HepG2 (cell line): Measurements from ENCODE around the gene CYB5R3. TPM values are rescaled to one million over a fixed set of nuclear protein-coding genes. Genes with fewer than 3 reads are reported as not detected.

ENCODE experiments used
- ATAC-seq: fragments of 200-7000 bp; cut with Tn5 transposase; 3 replicates; pipeline ENCODE4 v1.9.1; 2020; ENCODE audit warnings: mild to moderate bottlenecking, moderate library complexity
- BruUV-seq: library from RNA; stranded (reverse); fragments of 400-500 nt; replicated peaks from 2 replicates; lab custom pipeline; 2021; lab: Mats Ljungman, UMichigan
- CTCF ChIA-PET: fragments of 300-600 bp; formaldehyde crosslinking; extraction: SDS; loops from one replicate; lab custom pipeline; 2021; ENCODE audit warnings: low total read pairs, inconsistent platforms, low intra/inter-chr PET ratio; lab: Yijun Ruan, JAX
- POLR2A ChIA-PET: fragments of 350-600 bp; sonication (Branson Sonifier 250); formaldehyde crosslinking; loops from one replicate; lab custom pipeline; 2020; ENCODE audit warnings: antibody characterized with exemption, inconsistent platforms; lab: Yijun Ruan, JAX
- DNase-seq: peaks from one replicate; pipeline ENCODE4 v3.0.0-alpha.2; 2015; ENCODE audit warnings: low spot score
- FAIRE-seq: peaks from 3 replicates; lab custom pipeline; 2011; peaks lifted over from hg19 to GRCh38; lab: Jason Lieb, UNC
- H2AFZ ChIP-seq: one replicate; pipeline ENCODE4 v1.6.1; 2011; ENCODE audit warnings: low read length, inconsistent platforms
- H3K27ac ChIP-seq: fragments of 300-600 bp; 3 replicates; pipeline ENCODE4 v1.8.0; 2011; ENCODE audit warnings: mixed run types, mild to moderate bottlenecking, mixed read lengths, low read length, inconsistent platforms; ENCODE audit not compliant: insufficient read depth; ENCODE audit errors: extremely low read length
- H3K27me3 ChIP-seq, 2 experiments: fragments of 200-600 bp in 1 of 2; 2 replicates in 1 of 2; 3 replicates in 1 of 2; pipeline versions ENCODE4 v1.6.0 to v1.8.0; 2011; ENCODE audit warnings: low read length in 2 of 2, mild to moderate bottlenecking in 2 of 2, moderate library complexity in 2 of 2, inconsistent platforms in 1 of 2; ENCODE audit not compliant: insufficient read depth in 2 of 2, control insufficient read depth in 1 of 2
- H3K36me3 ChIP-seq, 2 experiments: fragments of 200-600 bp in 1 of 2; replicated peaks in 1 of 2; 2 replicates in 1 of 2; 3 replicates in 1 of 2; pipeline versions ENCODE4 v1.5.1 to v1.8.0; 2011; ENCODE audit warnings: low read length in 2 of 2, inconsistent platforms in 1 of 2; ENCODE audit not compliant: insufficient read depth in 2 of 2, control insufficient read depth in 1 of 2
- H3K4me1 ChIP-seq: 2 replicates; pipeline ENCODE4 v1.5.1; 2012; ENCODE audit warnings: low read length, inconsistent platforms; ENCODE audit not compliant: insufficient read depth
- H3K4me2 ChIP-seq: 2 replicates; pipeline ENCODE4 v1.6.0; 2011; ENCODE audit warnings: low read depth, low read length, inconsistent platforms
- H3K4me3 ChIP-seq, 3 experiments: fragments of 200-600 bp in 1 of 3; sonication (generic), shearing (Covaris generic) in 1 of 3; replicated peaks in 1 of 3; 2 replicates each; pipeline ENCODE4 v1.5.1; 2011 to 2016; ENCODE audit warnings: low read length in 3 of 3, inconsistent platforms in 2 of 3, low read depth in 2 of 3, mild to moderate bottlenecking in 2 of 3, control low read depth in 1 of 3, mixed read lengths in 1 of 3; ENCODE audit not compliant: insufficient read depth in 1 of 3
- H3K79me2 ChIP-seq: one replicate; pipeline ENCODE4 v1.6.1; 2011; ENCODE audit warnings: low read length, inconsistent platforms; ENCODE audit not compliant: insufficient read depth
- H3K9ac ChIP-seq: 2 replicates; pipeline ENCODE4 v1.6.0; 2011; ENCODE audit warnings: mild to moderate bottlenecking, low read depth, low read length, inconsistent platforms; ENCODE audit not compliant: insufficient read depth
- H3K9me3 ChIP-seq: 2 replicates; pipeline ENCODE4 v1.5.1; 2012; ENCODE audit warnings: mild to moderate bottlenecking, low read length
- H4K20me1 ChIP-seq: 2 replicates; pipeline ENCODE4 v1.6.0; 2011; ENCODE audit warnings: inconsistent platforms, mild to moderate bottlenecking, low read length, moderate library complexity; ENCODE audit not compliant: insufficient read depth
- ARID2 ChIP-seq: sonication (generic); formaldehyde crosslinking; IDR thresholded peaks from 2 replicates; pipeline ENCODE4 v1.8.1; 2022; ENCODE audit warnings: mild to moderate bottlenecking, missing genetic modification reagents, borderline replicate concordance
- JUND ChIP-seq: sonication (generic); formaldehyde crosslinking; IDR thresholded peaks from 2 replicates; pipeline ENCODE4 v1.8.0; 2022; ENCODE audit warnings: mild to moderate bottlenecking, missing genetic modification reagents
- MTA1 ChIP-seq: sonication (generic); formaldehyde crosslinking; IDR thresholded peaks from 2 replicates; pipeline ENCODE4 v1.4.0; 2020; ENCODE audit warnings: missing genetic modification reagents, mild to moderate bottlenecking, borderline replicate concordance
- MYNN ChIP-seq: sonication (generic); formaldehyde crosslinking; IDR thresholded peaks from 2 replicates; pipeline ENCODE4 v1.4.0; 2020; ENCODE audit warnings: mild to moderate bottlenecking, low read depth, missing genetic modification reagents
- RNF2 ChIP-seq: fragments of 450-650 bp; conservative IDR thresholded peaks from 2 replicates; pipeline ENCODE4 v1.6.1; 2016; ENCODE audit warnings: low read depth
- XRCC5 ChIP-seq: fragments of 200-400 bp; formaldehyde crosslinking; optimal IDR thresholded peaks from 2 replicates; pipeline ENCODE3; 2017; ENCODE audit warnings: mild to moderate bottlenecking, low read length
- ZBTB1 ChIP-seq: sonication (generic); formaldehyde crosslinking; IDR thresholded peaks from 2 replicates; pipeline ENCODE4 v1.4.0; 2020; ENCODE audit warnings: missing genetic modification reagents, borderline replicate concordance
- ZNF253 ChIP-seq: sonication (generic); formaldehyde crosslinking; IDR thresholded peaks from 2 replicates; pipeline ENCODE4 v1.8.0; 2022; ENCODE audit warnings: mild to moderate bottlenecking, missing genetic modification reagents, borderline replicate concordance
- ZNF432 ChIP-seq: sonication (generic); formaldehyde crosslinking; IDR thresholded peaks from 2 replicates; pipeline ENCODE4 v1.5.0; 2020; ENCODE audit warnings: missing genetic modification reagents, mild to moderate bottlenecking, borderline replicate concordance
- ZNF549 ChIP-seq: sonication (generic); formaldehyde crosslinking; IDR thresholded peaks from 2 replicates; pipeline ENCODE4 v1.5.0; 2020; ENCODE audit warnings: missing genetic modification reagents
- ZNF577 ChIP-seq: sonication (generic); formaldehyde crosslinking; IDR thresholded peaks from 2 replicates; pipeline ENCODE4 v1.4.0; 2020; ENCODE audit warnings: mild to moderate bottlenecking, low read depth, missing genetic modification reagents, borderline replicate concordance
- ZNF878 ChIP-seq: sonication (generic); formaldehyde crosslinking; IDR thresholded peaks from 2 replicates; pipeline ENCODE4 v1.8.1; 2023; ENCODE audit warnings: mild to moderate bottlenecking, missing genetic modification reagents, moderate library complexity
- ZSCAN20 ChIP-seq: sonication (generic); formaldehyde crosslinking; IDR thresholded peaks from 2 replicates; pipeline ENCODE4 v1.4.0; 2020; ENCODE audit warnings: missing genetic modification reagents, mild to moderate bottlenecking, borderline replicate concordance
- WGBS: methylation state at CpG from one replicate; pipeline ENCODE4 v1.1.6; 2017; ENCODE audit warnings: low lambda C conversion rate; 5-methylcytosine and 5-hydroxymethylcytosine counted together
- in situ Hi-C: cut with HindIII; loops from 2 replicates; pipeline ENCODE4 v1.10.0; 2017; ENCODE audit warnings: low pct_unique_long_range_greater_than_20kb; ENCODE audit not compliant: extremely low pct_ligation_motif_present
- intact Hi-C: fragments of 100-400 bp; cut with micrococcal nuclease; formaldehyde crosslinking; loops from one replicate; pipeline ENCODE4 v1.10.0; 2022; ENCODE audit not compliant: unreplicated experiment
- polyA plus RNA-seq, 8 experiments: library from polyadenylated mRNA; depleted of rRNA in 3 of 8; stranded (reverse) in 7 of 8; unstranded in 1 of 8; fragments of >200 nt; fragmentation: Illumina TruSeq in 4 of 8; extraction: Trizol in 4 of 8; gene quantifications; 2 replicates each; pipeline versions ENCODE4 v1.2.1 to v1.2.3, GENCODE V29; 2011 to 2016; ENCODE audit warnings: low read depth in 4 of 8, missing spikeins in 1 of 8, mixed read lengths in 1 of 8; ENCODE audit not compliant: insufficient read depth in 1 of 8
- total RNA-seq, 5 experiments: library from RNA; depleted of rRNA; stranded (reverse); fragments of >200 nt; fragmentation: Illumina TruSeq; extraction: Trizol; gene quantifications; 2 replicates each; pipeline ENCODE4 v1.2.3, GENCODE V29; 2016; ENCODE audit warnings: low read depth in 1 of 5
- TF ChIP-seq, protein P1 (sequence below): sonication (generic); formaldehyde crosslinking; IDR thresholded peaks from 2 replicates; pipeline ENCODE4 v1.9.0; 2021; ENCODE audit warnings: missing genetic modification reagents, mild to moderate bottlenecking, borderline replicate concordance
- TF ChIP-seq, protein P2 (sequence below): sonication (generic); formaldehyde crosslinking; IDR thresholded peaks from 2 replicates; pipeline ENCODE4 v1.4.0; 2020; ENCODE audit warnings: missing genetic modification reagents, borderline replicate concordance
- TF ChIP-seq, protein P3 (sequence below): sonication (generic); formaldehyde crosslinking; IDR thresholded peaks from 2 replicates; pipeline ENCODE4 v1.4.0; 2020; ENCODE audit warnings: missing genetic modification reagents

CYB5R3 gene
- total and polyA plus RNA-seq, 2 of the 13 experiments (the other 11 are each of a cell fraction or from before 2014, with no cell fraction given) = 32.4 to 305 TPM

DNA sequence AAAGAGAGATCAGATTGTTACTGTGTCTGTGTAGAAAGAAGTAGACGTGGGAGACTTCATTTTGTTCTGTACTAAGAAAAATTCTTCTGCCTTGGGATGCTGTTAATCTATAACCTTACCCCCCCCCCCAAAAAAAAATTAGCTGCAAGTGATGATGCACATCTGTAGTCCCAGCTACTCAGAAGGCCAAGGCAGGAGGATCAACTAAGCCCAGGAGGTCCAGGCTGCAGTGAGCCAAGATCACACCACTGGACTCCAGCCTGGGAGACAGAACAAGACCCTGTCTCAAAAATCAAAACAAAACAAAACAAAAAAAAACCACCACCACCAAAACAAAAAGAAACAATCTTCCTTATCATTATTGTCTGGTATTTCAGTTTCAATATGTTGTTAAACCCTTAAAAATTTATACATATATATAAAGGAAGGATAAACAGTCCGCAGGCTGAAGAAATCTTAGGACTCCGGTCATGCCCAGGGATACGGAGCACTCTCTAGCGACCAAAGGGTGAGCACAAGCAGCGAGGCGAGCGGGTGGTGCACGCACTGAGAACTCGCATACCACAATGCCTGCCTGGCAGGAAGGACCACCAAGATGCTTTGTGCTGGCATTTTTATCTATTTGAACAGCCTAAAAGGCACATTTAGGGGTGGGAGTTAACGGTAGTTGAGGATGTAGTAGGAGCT lies 40.9 kb downstream of the CYB5R3 start:
- FAIRE-seq (no peak), DNase-seq (no peak), ATAC-seq (no peak)
- Histone ChIP-seq H2AFZ (no peak overlapping the region), H3K9ac (no peak overlapping the region), H4K20me1 (peaks cover 29% of the 10 kb centered on the region), H3K4me3 (no peak overlapping the region), H3K27ac (no peak overlapping the region), H3K27me3 (no peaks in the 10 kb centered on the region), H3K9me3 (no peaks in the 10 kb centered on the region), H3K79me2 (peaks cover 90% of the 10 kb centered on the region), H3K4me2 (no peak overlapping the region), H3K36me3 (peaks cover 10 to 23% of the 10 kb centered on the region in 2 experiments; a peak in 4 of 5 replicates), H3K4me1 (peaks cover 90% of the 10 kb centered on the region)
- intact Hi-C loops = no loop called here
- in situ Hi-C loops = no loop called here
- ChIA-PET CTCF (no interaction called here), POLR2A (interaction anchor here (0.6 kb wide), 1 partner anchor 406 kb away, joined by 3 read pairs; no protein-coding TSS in a partner anchor)
- BruUV-seq = no TSS peak
- 96% methylated on average over 11 of the region's 11 CpGs for WGBS
- TF ChIP-seq, protein P1, sequence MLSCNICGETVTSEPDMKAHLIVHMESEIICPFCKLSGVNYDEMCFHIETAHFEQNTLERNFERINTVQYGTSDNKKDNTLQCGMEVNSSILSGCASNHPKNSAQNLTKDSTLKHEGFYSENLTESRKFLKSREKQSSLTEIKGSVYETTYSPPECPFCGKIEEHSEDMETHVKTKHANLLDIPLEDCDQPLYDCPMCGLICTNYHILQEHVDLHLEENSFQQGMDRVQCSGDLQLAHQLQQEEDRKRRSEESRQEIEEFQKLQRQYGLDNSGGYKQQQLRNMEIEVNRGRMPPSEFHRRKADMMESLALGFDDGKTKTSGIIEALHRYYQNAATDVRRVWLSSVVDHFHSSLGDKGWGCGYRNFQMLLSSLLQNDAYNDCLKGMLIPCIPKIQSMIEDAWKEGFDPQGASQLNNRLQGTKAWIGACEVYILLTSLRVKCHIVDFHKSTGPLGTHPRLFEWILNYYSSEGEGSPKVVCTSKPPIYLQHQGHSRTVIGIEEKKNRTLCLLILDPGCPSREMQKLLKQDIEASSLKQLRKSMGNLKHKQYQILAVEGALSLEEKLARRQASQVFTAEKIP (CRISPR knock-in tag) = no peak
- TF ChIP-seq RNF2 = no peak
- TF ChIP-seq, protein P2, sequence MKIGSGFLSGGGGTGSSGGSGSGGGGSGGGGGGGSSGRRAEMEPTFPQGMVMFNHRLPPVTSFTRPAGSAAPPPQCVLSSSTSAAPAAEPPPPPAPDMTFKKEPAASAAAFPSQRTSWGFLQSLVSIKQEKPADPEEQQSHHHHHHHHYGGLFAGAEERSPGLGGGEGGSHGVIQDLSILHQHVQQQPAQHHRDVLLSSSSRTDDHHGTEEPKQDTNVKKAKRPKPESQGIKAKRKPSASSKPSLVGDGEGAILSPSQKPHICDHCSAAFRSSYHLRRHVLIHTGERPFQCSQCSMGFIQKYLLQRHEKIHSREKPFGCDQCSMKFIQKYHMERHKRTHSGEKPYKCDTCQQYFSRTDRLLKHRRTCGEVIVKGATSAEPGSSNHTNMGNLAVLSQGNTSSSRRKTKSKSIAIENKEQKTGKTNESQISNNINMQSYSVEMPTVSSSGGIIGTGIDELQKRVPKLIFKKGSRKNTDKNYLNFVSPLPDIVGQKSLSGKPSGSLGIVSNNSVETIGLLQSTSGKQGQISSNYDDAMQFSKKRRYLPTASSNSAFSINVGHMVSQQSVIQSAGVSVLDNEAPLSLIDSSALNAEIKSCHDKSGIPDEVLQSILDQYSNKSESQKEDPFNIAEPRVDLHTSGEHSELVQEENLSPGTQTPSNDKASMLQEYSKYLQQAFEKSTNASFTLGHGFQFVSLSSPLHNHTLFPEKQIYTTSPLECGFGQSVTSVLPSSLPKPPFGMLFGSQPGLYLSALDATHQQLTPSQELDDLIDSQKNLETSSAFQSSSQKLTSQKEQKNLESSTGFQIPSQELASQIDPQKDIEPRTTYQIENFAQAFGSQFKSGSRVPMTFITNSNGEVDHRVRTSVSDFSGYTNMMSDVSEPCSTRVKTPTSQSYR = no peak
- TF ChIP-seq ZBTB1 (CRISPR knock-in tag) = no peak
- TF ChIP-seq ZNF432 = no peak
- TF ChIP-seq JUND (CRISPR knock-in tag) = no peak
- TF ChIP-seq XRCC5 = no peak
- TF ChIP-seq ZNF549 (CRISPR knock-in tag) = no peak
- TF ChIP-seq ARID2 = no peak
- TF ChIP-seq ZNF253 (CRISPR knock-in tag) = no peak
- TF ChIP-seq MTA1 (CRISPR knock-in tag) = no peak
- no peak for TF ChIP-seq ZNF878 (CRISPR knock-in tag)
- TF ChIP-seq, protein P3, sequence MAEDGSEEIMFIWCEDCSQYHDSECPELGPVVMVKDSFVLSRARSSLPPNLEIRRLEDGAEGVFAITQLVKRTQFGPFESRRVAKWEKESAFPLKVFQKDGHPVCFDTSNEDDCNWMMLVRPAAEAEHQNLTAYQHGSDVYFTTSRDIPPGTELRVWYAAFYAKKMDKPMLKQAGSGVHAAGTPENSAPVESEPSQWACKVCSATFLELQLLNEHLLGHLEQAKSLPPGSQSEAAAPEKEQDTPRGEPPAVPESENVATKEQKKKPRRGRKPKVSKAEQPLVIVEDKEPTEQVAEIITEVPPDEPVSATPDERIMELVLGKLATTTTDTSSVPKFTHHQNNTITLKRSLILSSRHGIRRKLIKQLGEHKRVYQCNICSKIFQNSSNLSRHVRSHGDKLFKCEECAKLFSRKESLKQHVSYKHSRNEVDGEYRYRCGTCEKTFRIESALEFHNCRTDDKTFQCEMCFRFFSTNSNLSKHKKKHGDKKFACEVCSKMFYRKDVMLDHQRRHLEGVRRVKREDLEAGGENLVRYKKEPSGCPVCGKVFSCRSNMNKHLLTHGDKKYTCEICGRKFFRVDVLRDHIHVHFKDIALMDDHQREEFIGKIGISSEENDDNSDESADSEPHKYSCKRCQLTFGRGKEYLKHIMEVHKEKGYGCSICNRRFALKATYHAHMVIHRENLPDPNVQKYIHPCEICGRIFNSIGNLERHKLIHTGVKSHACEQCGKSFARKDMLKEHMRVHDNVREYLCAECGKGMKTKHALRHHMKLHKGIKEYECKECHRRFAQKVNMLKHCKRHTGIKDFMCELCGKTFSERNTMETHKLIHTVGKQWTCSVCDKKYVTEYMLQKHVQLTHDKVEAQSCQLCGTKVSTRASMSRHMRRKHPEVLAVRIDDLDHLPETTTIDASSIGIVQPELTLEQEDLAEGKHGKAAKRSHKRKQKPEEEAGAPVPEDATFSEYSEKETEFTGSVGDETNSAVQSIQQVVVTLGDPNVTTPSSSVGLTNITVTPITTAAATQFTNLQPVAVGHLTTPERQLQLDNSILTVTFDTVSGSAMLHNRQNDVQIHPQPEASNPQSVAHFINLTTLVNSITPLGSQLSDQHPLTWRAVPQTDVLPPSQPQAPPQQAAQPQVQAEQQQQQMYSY (CRISPR knock-in tag) = no peak
- TF ChIP-seq MYNN = no peak
- TF ChIP-seq ZNF577 (CRISPR knock-in tag) = no peak
- no peak for TF ChIP-seq ZSCAN20 (CRISPR knock-in tag)
